T-helper 17 cell (primary cell): ENCODE data around the gene FOLR2. TPM values are rescaled to one million over a fixed set of nuclear protein-coding genes. Genes with fewer than 3 reads are reported as not detected.
"Not testable (repeated sequence)": the region's sequence is repeated elsewhere in the genome, so short reads cannot be mapped to it uniquely, and the experiment has no call there.

ENCODE experiments used
- ATAC-seq: fragments of 150-1000 bp; cut with Tn5 transposase; 2 replicates; pipeline ENCODE4 v1.10.0; 2021; ENCODE audit warnings: mild to moderate bottlenecking, moderate library complexity
- DNase-seq, 3 donors: peaks; one replicate each; pipeline versions ENCODE4 v3.0.0 to v3.0.0-alpha.2; 2020 to 2021
- H3K9me3 ChIP-seq: one replicate; pipeline ENCODE4 v1.7.0; 2013; ENCODE audit warnings: low read length, mild to moderate bottlenecking; ENCODE audit not compliant: control insufficient read depth, poor library complexity, severe bottlenecking
- H3K27ac Mint-ChIP-seq: one replicate; pipeline ENCODE4 v1.8.0; 2022; ENCODE audit warnings: mild to moderate bottlenecking, moderate library complexity, mixed read lengths
- H3K27me3 Mint-ChIP-seq: one replicate; pipeline ENCODE4 v1.8.0; 2022; ENCODE audit warnings: mixed read lengths
- H3K36me3 Mint-ChIP-seq: one replicate; pipeline ENCODE4 v1.8.0; 2022; ENCODE audit warnings: low read depth, mixed read lengths
- H3K4me1 Mint-ChIP-seq: one replicate; pipeline ENCODE4 v1.8.0; 2022; ENCODE audit warnings: mild to moderate bottlenecking, mixed read lengths
- H3K4me3 Mint-ChIP-seq: one replicate; pipeline ENCODE4 v1.8.0; 2022; ENCODE audit warnings: mild to moderate bottlenecking, moderate library complexity, mixed read lengths
- total RNA-seq, 4 donors: library from RNA in 2 of 4; stranded (reverse) in 2 of 4; gene quantifications; one replicate each; pipeline ENCODE4 v1.2.3 and lab custom pipeline; 2022 to 2026

FOLR2 gene
- total RNA-seq, 2 donors from 2014 or later = not detected

DNA sequence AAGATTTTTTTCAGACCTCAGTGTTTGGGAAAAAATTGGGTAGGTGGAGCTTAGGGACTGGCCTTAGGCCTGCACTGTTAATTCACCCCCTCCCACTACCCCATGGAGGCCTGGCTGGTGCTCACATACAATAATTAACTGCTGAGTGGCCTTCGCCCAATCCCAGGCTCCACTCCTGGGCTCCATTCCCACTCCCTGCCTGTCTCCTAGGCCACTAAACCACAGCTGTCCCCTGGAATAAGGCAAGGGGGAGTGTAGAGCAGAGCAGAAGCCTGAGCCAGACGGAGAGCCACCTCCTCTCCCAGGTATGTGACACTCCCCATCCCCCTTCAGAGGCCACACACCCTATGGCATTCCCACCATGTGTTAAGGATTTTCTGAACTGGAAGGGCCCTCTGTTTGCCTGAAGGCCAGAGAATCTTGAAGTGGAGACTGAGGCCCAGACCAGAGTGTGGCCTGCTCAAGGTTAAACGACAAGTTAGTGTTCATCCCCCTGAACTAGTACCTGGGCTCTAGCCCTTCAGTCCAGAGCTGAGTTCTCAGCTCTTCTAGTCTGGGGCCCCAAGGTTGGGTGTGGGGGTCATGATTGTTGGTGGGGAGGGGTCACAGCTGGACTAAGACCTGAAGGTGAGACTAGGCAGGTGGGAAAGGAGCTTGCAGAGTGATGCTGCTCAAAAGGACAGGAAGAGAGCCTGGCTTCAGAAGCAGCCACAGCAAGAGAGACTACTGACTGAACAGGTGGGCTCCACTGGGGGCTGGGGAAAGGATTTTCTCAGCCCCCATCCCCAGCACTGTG lies 26.9 kb upstream of the FOLR2 start:
- Mint-ChIP-seq H3K27me3 (peaks cover 8% of the 10 kb centered on the region), H3K27ac (no peak overlapping the region), H3K4me3 (no peak overlapping the region), H3K36me3 (no peaks in the 10 kb centered on the region), H3K4me1 (peaks cover 6% of the 10 kb centered on the region)
- no peak for ATAC-seq
- no peaks in the 10 kb centered on the region for H3K9me3 ChIP-seq
- no peak for DNase-seq

DNA sequence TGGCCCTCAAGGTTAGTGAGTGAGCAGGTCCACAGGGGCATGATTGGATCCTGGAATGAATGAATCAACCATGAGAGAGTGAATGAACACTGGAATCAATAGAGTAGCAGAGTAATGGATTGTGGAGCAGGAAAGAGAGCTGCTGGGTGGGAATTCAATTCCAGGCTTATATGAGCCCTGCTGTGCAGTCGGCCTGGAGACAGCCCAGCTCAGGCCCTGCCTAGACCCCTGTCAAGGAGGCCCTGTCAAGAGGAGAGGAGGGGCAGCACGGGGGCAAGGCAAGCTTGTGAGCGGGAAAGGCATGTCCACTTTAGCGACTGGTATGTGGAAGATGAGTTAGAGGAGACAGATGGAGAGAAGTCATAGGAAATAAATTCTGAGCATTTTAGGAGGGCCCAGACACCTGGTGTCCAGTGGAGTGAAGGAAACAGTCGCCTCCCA lies 25.9 kb upstream of the FOLR2 start:
- no peak for DNase-seq

DNA sequence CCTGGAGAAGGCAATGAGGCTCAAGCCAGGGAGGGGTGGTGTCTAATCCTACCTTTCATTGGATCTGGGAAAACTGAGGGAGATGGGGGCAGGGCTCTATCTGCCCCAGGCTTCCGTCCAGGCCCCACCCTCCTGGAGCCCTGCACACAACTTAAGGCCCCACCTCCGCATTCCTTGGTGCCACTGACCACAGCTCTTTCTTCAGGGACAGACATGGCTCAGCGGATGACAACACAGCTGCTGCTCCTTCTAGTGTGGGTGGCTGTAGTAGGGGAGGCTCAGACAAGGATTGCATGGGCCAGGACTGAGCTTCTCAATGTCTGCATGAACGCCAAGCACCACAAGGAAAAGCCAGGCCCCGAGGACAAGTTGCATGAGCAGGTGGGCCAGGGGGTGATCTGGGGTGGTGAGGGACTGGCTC lies 24.6 kb upstream of the FOLR2 start, which contains the start of gene FOLR1:
FOLR1 (plus strand) TSS at position 180 of the 421 bp plus-strand sequence; CDS start at position 214, 34 bp downstream.
- Mint-ChIP-seq H3K27ac (no peak within 1 kb of the TSS), H3K36me3 (no peaks in the 10 kb centered on the region), H3K4me3 (no peak within 1 kb of the TSS), H3K27me3 (peaks cover 8% of the 10 kb centered on the region), H3K4me1 (peaks cover 6% of the 10 kb centered on the region)
- no peaks in the 10 kb centered on the region for H3K9me3 ChIP-seq
- no peak for ATAC-seq
- no peak for DNase-seq

More for the DNA sequence above, 25.9 kb upstream of the FOLR2 start:
- Mint-ChIP-seq H3K27me3 (peaks cover 8% of the 10 kb centered on the region), H3K27ac (no peak overlapping the region), H3K36me3 (no peaks in the 10 kb centered on the region), H3K4me1 (peaks cover 6% of the 10 kb centered on the region), H3K4me3 (no peak overlapping the region)
- no peak for ATAC-seq
- H3K9me3 ChIP-seq = no peaks in the 10 kb centered on the region

DNA sequence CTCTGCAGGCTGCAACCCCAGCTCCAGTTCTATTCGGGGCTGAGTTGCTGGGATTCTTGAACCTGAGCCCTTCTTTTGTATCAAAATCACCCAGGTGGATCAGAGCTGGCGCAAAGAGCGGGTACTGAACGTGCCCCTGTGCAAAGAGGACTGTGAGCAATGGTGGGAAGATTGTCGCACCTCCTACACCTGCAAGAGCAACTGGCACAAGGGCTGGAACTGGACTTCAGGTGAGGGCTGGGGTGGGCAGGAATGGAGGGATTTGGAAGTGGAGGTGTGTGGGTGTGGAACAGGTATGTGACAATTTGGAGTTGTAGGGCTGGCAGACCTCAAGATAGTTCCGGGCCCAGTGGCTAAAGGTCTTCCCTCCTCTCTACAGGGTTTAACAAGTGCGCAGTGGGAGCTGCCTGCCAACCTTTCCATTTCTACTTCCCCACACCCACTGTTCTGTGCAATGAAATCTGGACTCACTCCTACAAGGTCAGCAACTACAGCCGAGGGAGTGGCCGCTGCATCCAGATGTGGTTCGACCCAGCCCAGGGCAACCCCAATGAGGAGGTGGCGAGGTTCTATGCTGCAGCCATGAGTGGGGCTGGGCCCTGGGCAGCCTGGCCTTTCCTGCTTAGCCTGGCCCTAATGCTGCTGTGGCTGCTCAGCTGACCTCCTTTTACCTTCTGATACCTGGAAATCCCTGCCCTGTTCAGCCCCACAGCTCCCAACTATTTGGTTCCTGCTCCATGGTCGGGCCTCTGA lies 20.9 kb upstream of the FOLR2 start:
- H3K27ac Mint-ChIP-seq = no peak overlapping the region
- H3K4me3 Mint-ChIP-seq = no peak overlapping the region

DNA sequence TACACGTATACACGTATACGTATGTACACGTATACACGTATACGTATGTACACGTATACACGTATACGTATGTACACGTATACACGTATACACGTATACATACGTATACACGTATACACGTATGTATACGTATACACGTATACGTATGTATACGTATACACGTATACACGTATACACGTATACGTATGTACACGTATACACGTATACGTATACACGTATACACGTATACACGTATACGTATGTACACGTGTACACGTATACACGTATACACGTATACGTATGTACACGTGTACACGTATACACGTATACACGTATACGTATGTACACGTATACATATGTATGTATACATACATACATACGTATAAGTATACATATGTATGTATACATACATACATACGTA lies 15.1 kb upstream of the FOLR2 start:
- not testable (repeated sequence) for ATAC-seq, H3K4me3 Mint-ChIP-seq, H3K9me3 ChIP-seq, H3K27ac Mint-ChIP-seq, H3K27me3 Mint-ChIP-seq, H3K36me3 Mint-ChIP-seq, H3K4me1 Mint-ChIP-seq, DNase-seq

More for the DNA sequence above, 20.9 kb upstream of the FOLR2 start:
- no peaks in the 10 kb centered on the region for H3K9me3 ChIP-seq
- H3K4me1 Mint-ChIP-seq = peaks cover under 1% of the 10 kb centered on the region
- H3K36me3 Mint-ChIP-seq = no peaks in the 10 kb centered on the region
- DNase-seq (no peak), ATAC-seq (no peak)
- peaks cover under 1% of the 10 kb centered on the region for H3K27me3 Mint-ChIP-seq

DNA sequence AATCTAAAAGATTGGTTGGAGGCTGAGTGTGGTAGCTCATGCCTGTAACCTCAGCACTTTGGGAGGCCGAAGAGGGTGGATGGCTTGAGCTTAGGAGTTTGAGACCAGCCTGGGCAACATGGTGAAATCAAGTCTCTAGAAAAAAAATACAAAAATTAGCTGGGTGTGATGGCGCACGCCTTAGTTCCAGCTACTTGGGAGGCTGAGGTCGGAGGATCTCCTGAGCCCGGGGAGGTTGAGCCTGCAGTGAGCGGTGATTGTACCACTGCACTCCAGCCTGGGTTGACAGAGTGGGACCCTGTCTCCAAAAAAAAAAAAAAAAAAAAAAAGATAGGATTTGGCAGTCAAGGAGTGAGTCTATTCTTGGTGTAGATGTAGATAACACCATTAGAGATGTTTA lies 14.0 kb upstream of the FOLR2 start:
- H3K27me3 Mint-ChIP-seq = no peaks in the 10 kb centered on the region
- peaks cover 4% of the 10 kb centered on the region for H3K4me1 Mint-ChIP-seq
- H3K4me3 Mint-ChIP-seq = no peak overlapping the region
- H3K27ac Mint-ChIP-seq = no peak overlapping the region
- H3K36me3 Mint-ChIP-seq = peaks cover 2% of the 10 kb centered on the region
- DNase-seq (no peak), ATAC-seq (no peak)
- H3K9me3 ChIP-seq = no peaks in the 10 kb centered on the region

DNA sequence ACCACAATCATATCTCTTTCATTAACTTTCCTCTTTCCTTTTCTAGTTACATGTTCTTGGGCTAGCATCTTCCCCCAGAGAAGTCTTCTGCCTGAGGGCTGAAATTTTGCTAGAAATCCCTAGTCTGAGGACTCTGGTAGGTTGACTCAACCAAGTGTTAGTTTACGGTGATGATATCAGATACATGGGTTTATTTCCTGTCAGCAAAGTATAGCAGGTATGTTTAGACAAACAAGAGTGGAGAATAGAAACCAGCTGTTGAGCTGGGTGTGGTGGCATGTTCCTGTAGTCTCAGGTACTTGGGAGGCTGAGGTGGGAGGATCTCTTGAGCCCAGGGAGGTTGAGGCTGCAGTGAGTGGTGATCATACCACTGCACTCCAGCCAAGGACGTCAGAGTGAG lies 13.4 kb upstream of the FOLR2 start:
- no peak overlapping the region for H3K4me3 Mint-ChIP-seq
- peaks cover 4% of the 10 kb centered on the region for H3K4me1 Mint-ChIP-seq
- no peaks in the 10 kb centered on the region for H3K27me3 Mint-ChIP-seq
- H3K9me3 ChIP-seq = no peaks in the 10 kb centered on the region
- DNase-seq (no peak), ATAC-seq (no peak)
- peaks cover 2% of the 10 kb centered on the region for H3K36me3 Mint-ChIP-seq
- no peak overlapping the region for H3K27ac Mint-ChIP-seq

DNA sequence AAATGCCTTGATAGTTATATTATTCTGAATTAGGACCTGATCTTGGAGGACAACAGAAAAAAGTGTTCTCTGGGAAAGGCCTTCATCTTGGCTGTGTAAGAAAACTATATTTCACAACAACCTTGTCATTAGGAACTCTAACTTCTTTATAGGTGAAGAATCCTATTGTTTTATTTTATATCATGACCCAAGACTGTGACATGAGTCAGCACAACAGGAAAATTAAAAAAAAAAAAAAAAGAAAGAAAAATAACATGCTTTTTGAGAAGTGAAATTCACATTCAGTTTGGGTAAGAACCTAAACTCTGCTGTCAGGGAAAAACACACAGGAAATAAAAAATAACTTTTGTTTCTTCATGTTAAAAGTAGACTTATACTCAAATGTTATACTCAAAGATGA lies 11.7 kb upstream of the FOLR2 start:
- Mint-ChIP-seq H3K4me3 (no peak overlapping the region), H3K36me3 (peaks cover 2% of the 10 kb centered on the region), H3K27ac (no peak overlapping the region), H3K4me1 (peaks cover 4% of the 10 kb centered on the region), H3K27me3 (no peaks in the 10 kb centered on the region)
- DNase-seq = no peak
- H3K9me3 ChIP-seq = no peaks in the 10 kb centered on the region
- ATAC-seq = no peak

DNA sequence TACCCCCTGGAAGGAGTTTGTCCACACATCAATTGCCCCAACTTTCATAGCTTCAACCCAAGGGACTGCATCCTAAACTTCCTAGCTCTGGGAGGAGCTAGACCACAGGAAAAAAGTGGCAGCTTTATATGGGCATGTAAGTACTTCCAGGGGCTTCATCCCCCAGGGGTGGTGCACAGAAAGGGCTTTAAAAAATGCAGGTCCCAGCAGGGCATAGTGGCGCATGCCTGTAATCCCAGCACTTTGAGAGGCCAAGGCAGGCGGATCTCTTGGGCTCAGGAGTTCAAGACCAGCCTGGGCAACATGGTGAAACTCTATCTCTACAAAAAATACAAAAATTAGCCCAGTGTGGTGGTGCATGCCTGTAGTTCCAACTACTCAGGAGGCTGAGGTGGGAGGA lies 9.8 kb upstream of the FOLR2 start:
- not testable (repeated sequence) for H3K27ac Mint-ChIP-seq, H3K27me3 Mint-ChIP-seq, H3K4me1 Mint-ChIP-seq, DNase-seq, H3K4me3 Mint-ChIP-seq, H3K9me3 ChIP-seq, H3K36me3 Mint-ChIP-seq, ATAC-seq

DNA sequence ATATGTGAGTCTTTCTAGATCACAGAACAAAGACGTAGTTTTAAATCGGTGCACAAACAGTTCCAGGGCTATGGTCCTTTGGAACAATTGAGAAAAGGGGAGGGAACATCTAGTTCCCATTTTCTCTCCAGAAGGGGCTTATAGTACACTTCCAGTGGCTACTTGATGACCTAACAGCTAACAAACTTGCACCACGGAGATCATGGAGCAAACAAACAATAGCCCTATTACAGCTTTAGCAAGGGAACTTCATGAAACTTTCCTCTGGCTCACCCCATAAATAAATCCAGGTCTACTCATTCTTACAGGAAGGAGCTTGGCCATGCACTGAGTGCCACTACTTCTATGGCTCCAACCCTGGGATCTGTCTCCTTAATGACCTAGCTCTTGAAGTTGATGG lies 8.3 kb upstream of the FOLR2 start:
- Mint-ChIP-seq H3K4me3 (no peak overlapping the region), H3K27ac (no peak overlapping the region), H3K4me1 (no peaks in the 10 kb centered on the region), H3K36me3 (no peaks in the 10 kb centered on the region), H3K27me3 (no peaks in the 10 kb centered on the region)
- H3K9me3 ChIP-seq = no peaks in the 10 kb centered on the region
- DNase-seq = no peak
- ATAC-seq = no peak

DNA sequence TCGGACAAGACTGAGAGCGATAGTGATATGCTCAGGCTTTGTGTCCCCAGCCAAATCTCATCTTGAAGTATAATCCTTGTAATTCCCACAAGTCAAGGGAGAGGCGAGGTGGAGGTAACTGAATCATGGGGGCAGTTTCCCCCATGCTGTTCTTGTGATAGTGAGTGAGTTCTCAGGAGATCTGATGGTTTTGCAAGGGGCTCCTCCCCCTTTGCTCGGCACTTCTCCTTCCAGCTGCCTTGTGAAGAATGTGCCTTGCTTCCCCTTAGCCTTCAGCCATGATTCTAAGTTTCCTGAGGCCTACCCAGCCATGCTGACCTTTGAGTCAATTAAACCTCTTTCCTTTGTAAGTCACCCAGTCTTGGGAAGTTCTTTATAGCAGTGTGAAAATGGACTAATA lies 7.5 kb upstream of the FOLR2 start:
- Mint-ChIP-seq H3K27ac (no peak overlapping the region), H3K27me3 (no peaks in the 10 kb centered on the region), H3K36me3 (no peaks in the 10 kb centered on the region), H3K4me3 (no peak overlapping the region), H3K4me1 (no peaks in the 10 kb centered on the region)
- ATAC-seq = no peak
- DNase-seq = no peak
- no peaks in the 10 kb centered on the region for H3K9me3 ChIP-seq

DNA sequence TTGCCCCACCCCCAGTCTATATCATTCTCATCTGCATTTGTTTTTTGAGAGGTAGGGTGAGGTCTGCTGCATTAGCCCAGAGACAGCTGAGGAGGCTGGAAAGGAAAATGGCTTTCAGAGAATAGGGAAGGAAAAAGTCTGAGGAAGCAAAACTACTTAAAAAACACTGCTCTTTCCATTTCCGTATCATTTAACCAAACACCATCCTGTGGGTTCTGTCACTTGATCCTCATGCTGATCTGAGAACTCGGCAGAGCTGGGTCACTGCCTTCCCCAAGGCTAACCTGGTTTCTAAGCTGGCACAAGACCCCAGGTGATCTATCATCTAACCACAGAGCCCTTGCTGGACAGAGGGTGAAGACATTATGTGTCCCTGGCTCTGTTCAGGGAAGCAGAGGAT lies 1.2 kb downstream of the FOLR2 start:
- no peak overlapping the region for H3K4me3 Mint-ChIP-seq
- H3K4me1 Mint-ChIP-seq = peaks cover 14% of the 10 kb centered on the region
- H3K9me3 ChIP-seq = no peaks in the 10 kb centered on the region
- peaks cover 5% of the 10 kb centered on the region for H3K36me3 Mint-ChIP-seq
- H3K27me3 Mint-ChIP-seq = peaks cover 27% of the 10 kb centered on the region
- H3K27ac Mint-ChIP-seq = no peak overlapping the region
- ATAC-seq (no peak), DNase-seq (no peak)

DNA sequence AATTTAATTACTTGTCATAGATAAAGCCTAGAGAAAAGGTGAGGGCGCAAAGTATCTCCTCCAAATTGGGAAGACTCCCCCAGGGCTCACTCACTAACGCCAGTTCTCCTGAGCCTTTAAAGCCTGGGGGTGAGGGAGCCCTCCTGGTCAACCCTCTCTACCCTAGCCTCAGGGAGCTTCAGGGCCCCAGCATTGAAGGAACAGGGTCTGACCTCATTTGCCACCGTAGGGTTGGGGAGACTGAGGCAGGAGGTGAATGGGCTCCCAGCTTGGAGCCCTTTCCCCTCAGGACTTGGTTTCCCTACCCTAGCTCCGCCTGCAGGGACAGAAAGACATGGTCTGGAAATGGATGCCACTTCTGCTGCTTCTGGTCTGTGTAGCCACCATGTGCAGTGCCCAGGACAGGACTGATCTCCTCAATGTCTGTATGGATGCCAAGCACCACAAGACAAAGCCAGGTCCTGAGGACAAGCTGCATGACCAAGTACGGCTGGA lies 1.7 kb downstream of the FOLR2 start:
- H3K27ac Mint-ChIP-seq = no peak overlapping the region
- no peaks in the 10 kb centered on the region for H3K9me3 ChIP-seq
- no peak for DNase-seq
- peaks cover 27% of the 10 kb centered on the region for H3K27me3 Mint-ChIP-seq
- ATAC-seq = no peak
- H3K4me3 Mint-ChIP-seq = peak overlapping the region; percentile 12
- peaks cover 5% of the 10 kb centered on the region for H3K36me3 Mint-ChIP-seq
- peaks cover 16% of the 10 kb centered on the region for H3K4me1 Mint-ChIP-seq
